ENCODE measurements around the gene UNC5C. TPM values are rescaled to one million over a fixed set of nuclear protein-coding genes. Genes with fewer than 3 reads are reported as not detected.

The UNC5C gene
- total RNA-seq, 1 donor from 2014 or later: 0.70 TPM

DNA sequence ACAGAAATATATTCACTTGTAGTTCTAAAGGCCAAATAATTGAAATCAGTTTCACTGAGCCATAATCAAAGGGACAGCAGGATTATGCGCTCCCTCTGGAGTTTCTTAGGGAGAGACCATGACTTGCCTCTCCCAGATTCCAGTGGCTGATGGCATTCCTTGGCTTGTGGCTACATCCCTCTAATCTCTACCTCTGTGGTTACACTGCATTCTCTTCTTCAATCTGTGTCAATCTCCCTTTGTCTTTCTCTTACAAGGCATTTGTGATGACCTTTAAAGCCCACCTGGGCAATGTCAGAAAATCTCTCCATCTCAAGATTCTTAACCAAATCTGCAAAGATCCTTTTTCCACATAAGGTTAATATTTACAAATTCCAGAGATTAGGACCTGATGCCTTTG, 260.2 kb downstream of the UNC5C start:
- Mint-ChIP-seq H3K36me3 (ENCODE audit: unreplicated experiment) (no peaks in the 10 kb centered on the region), H3K4me3 (ENCODE audit: unreplicated experiment) (no peak overlapping the region), H3K9me3 (ENCODE audit: unreplicated experiment) (peaks cover 3% of the 10 kb centered on the region), H3K27me3 (ENCODE audit: unreplicated experiment) (no peaks in the 10 kb centered on the region), H3K4me1 (ENCODE audit: unreplicated experiment) (peaks cover 11% of the 10 kb centered on the region), H3K27ac (ENCODE audit: unreplicated experiment) (no peak overlapping the region)
- no peak for DNase-seq (ENCODE audit: extremely low spot score, unreplicated experiment)
- TF ChIP-seq, protein P1, sequence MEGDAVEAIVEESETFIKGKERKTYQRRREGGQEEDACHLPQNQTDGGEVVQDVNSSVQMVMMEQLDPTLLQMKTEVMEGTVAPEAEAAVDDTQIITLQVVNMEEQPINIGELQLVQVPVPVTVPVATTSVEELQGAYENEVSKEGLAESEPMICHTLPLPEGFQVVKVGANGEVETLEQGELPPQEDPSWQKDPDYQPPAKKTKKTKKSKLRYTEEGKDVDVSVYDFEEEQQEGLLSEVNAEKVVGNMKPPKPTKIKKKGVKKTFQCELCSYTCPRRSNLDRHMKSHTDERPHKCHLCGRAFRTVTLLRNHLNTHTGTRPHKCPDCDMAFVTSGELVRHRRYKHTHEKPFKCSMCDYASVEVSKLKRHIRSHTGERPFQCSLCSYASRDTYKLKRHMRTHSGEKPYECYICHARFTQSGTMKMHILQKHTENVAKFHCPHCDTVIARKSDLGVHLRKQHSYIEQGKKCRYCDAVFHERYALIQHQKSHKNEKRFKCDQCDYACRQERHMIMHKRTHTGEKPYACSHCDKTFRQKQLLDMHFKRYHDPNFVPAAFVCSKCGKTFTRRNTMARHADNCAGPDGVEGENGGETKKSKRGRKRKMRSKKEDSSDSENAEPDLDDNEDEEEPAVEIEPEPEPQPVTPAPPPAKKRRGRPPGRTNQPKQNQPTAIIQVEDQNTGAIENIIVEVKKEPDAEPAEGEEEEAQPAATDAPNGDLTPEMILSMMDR (IDR thresholded peaks at IDR 0.05): no peak

DNA sequence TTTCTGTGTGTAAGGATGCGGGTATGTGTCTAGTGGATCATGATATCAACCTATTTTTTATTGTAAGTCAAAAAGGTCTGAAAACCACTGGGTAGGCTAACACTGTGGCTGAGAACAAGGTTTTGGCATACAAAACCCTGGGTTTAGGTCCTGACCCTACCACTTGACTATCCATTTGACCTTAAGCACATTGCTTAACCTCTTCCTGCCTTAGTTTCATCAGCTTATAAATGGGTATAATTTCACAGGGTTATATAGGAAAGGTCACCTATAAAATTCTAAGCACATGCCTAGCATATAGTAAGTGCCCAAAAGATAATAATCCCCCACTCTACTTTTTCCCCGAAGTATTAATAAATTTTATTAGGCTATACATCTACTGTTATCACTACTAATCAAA, 263.0 kb downstream of the UNC5C start:
- Mint-ChIP-seq H3K4me3 (ENCODE audit: unreplicated experiment) (no peak overlapping the region), H3K27ac (ENCODE audit: unreplicated experiment) (no peak overlapping the region), H3K4me1 (ENCODE audit: unreplicated experiment) (peaks cover 7% of the 10 kb centered on the region), H3K9me3 (ENCODE audit: unreplicated experiment) (peaks cover 9% of the 10 kb centered on the region), H3K27me3 (ENCODE audit: unreplicated experiment) (no peaks in the 10 kb centered on the region), H3K36me3 (ENCODE audit: unreplicated experiment) (no peaks in the 10 kb centered on the region)
- no peak for DNase-seq (ENCODE audit: extremely low spot score, unreplicated experiment)
- TF ChIP-seq, protein P1 (IDR thresholded peaks at IDR 0.05): no peak

DNA sequence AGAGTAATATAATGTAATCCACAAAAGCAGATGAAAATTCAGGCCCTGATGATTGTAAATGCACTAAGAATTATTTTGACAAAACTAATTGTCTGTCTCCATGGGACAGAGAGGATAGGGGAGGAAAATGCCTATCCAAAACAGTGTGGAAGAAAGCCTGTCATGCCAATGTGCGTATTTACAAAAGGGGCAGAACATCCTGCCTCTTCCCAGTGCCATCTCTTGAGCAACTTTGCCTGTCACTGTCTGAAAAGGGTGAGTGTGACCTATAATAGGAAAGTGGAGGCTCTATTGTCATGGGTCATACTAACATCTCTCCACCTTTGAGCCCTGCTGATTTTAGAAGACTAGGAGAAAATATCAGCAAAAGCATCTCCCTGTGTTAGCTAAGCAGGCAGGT, 264.1 kb downstream of the UNC5C start:
- H3K27ac Mint-ChIP-seq (ENCODE audit: unreplicated experiment): no peak overlapping the region
- H3K4me3 Mint-ChIP-seq (ENCODE audit: unreplicated experiment): no peak overlapping the region
- H3K4me1 Mint-ChIP-seq (ENCODE audit: unreplicated experiment): peaks cover 7% of the 10 kb centered on the region
- H3K27me3 Mint-ChIP-seq (ENCODE audit: unreplicated experiment): no peaks in the 10 kb centered on the region
- TF ChIP-seq, protein P1 (IDR thresholded peaks at IDR 0.05): no peak
- H3K9me3 Mint-ChIP-seq (ENCODE audit: unreplicated experiment): peaks cover 10% of the 10 kb centered on the region
- no peak for DNase-seq (ENCODE audit: extremely low spot score, unreplicated experiment)
- H3K36me3 Mint-ChIP-seq (ENCODE audit: unreplicated experiment): no peaks in the 10 kb centered on the region

DNA sequence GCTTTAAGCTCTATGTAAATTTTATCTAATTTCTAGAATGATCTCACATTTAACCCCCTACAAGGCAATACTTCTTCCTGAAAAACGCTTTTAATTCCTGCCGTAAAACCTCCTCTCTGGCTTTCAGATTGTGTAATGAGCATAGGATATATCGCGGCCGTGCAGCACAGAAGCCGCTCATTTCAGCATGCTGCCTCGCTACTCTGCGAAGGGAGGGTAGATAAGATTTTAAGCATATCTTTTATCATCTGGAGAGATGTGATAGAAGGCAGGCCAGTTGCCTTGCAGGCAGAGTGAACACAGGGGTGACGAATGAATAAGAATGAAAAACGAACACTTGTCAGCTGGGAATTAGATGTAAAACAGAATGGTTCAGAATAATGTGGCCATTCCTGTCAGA, 265.5 kb downstream of the UNC5C start:
- H3K4me1 Mint-ChIP-seq (ENCODE audit: unreplicated experiment): no peaks in the 10 kb centered on the region
- H3K27ac Mint-ChIP-seq (ENCODE audit: unreplicated experiment): no peak overlapping the region
- H3K36me3 Mint-ChIP-seq (ENCODE audit: unreplicated experiment): no peaks in the 10 kb centered on the region
- H3K9me3 Mint-ChIP-seq (ENCODE audit: unreplicated experiment): peaks cover 7% of the 10 kb centered on the region
- no peak for DNase-seq (ENCODE audit: extremely low spot score, unreplicated experiment)
- H3K4me3 Mint-ChIP-seq (ENCODE audit: unreplicated experiment): no peak overlapping the region
- no peaks in the 10 kb centered on the region for H3K27me3 Mint-ChIP-seq (ENCODE audit: unreplicated experiment)
- TF ChIP-seq, protein P1 (IDR thresholded peaks at IDR 0.05): no peak

DNA sequence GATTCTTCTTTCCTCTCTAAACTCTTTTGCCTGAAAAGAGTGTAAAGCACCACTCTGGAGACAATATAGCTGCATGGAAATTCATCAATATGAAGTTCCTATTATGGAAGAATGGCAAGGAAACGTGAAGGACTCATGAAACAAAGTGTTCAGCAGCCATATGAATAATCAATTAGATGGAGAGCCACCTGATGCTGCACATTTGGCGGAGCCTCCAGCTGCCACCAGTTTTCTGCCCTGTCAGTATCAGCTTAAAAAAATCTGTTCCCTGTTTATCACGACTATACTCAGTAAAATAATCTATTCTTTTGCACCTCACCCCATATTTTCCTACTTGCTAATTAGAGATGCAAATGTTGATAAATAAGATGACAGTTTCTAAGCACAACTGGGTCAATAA, 276.0 kb downstream of the UNC5C start:
- Mint-ChIP-seq H3K27me3 (ENCODE audit: unreplicated experiment) (no peaks in the 10 kb centered on the region), H3K9me3 (ENCODE audit: unreplicated experiment) (no peaks in the 10 kb centered on the region), H3K4me3 (ENCODE audit: unreplicated experiment) (no peak overlapping the region), H3K36me3 (ENCODE audit: unreplicated experiment) (no peaks in the 10 kb centered on the region), H3K4me1 (ENCODE audit: unreplicated experiment) (peaks cover 26% of the 10 kb centered on the region), H3K27ac (ENCODE audit: unreplicated experiment) (no peak overlapping the region)
- TF ChIP-seq, protein P1 (IDR thresholded peaks at IDR 0.05): no peak
- DNase-seq (ENCODE audit: extremely low spot score, unreplicated experiment): no peak

Data from osteocyte (in vitro differentiated cells).